ENCODE measurements around the gene OCA2.

GRCh38 chr15:27973886-27974285 lies 125.2 kb downstream of the OCA2 start:
- TF ChIP-seq REST (IDR thresholded peaks at IDR 0.05; ENCODE audit: low read depth) (no peak), USF1 (IDR thresholded peaks at IDR 0.05) (no peak), CREB1 (IDR thresholded peaks at IDR 0.05; ENCODE audit: low read depth) (no peak), TAF1 (IDR thresholded peaks at IDR 0.05; ENCODE audit: low read depth) (no peak), YY1 (IDR thresholded peaks at IDR 0.05; ENCODE audit: low read depth) (no peak), RAD21 (IDR thresholded peaks at IDR 0.05; ENCODE audit: low read depth) (no peak)
